SK-N-SH (cell line): ENCODE results near the gene HAND1. TPM values are rescaled to one million over a fixed set of nuclear protein-coding genes. Genes with fewer than 3 reads are reported as not detected.

Experiments
- CTCF ChIA-PET: fragments of 300-600, 350-600 bp; formaldehyde crosslinking; extraction: SDS; loops from one replicate; lab custom pipeline; 2021; lab: Yijun Ruan, JAX
- POLR2A ChIA-PET: fragments of 350-600 bp; sonication (Branson Sonifier 250); formaldehyde crosslinking; extraction: SDS; loops from one replicate; lab custom pipeline; 2020; ENCODE audit warnings: antibody characterized with exemption, inconsistent platforms; lab: Yijun Ruan, JAX
- DNase-seq: peaks from one replicate; pipeline ENCODE4 v3.0.0; 2012
- H2AFZ ChIP-seq: fragments of 200-600 bp; sonication (generic); 2 replicates; pipeline ENCODE4 v1.8.1; 2016; ENCODE audit warnings: antibody characterized with exemption, mild to moderate bottlenecking, low read depth
- H3F3A ChIP-seq: fragments of 200-600 bp; sonication (generic); replicated peaks from 2 replicates; pipeline ENCODE3; 2016; ENCODE audit warnings: antibody characterized with exemption, mild to moderate bottlenecking; ENCODE audit not compliant: insufficient read depth
- H3K27ac ChIP-seq, 2 experiments: fragments of 200-500 bp in 1 of 2; fragments of 200-600 bp in 1 of 2; sonication (Bioruptor generic) in 1 of 2; sonication (generic), shearing (Covaris generic) in 1 of 2; 2 replicates each; pipeline versions ENCODE4 v1.5.1 to v1.6.1; 2014 to 2016; ENCODE audit warnings: low read depth in 2 of 2, inconsistent platforms in 1 of 2, low read length in 1 of 2, mild to moderate bottlenecking in 1 of 2, mixed read lengths in 1 of 2
- H3K27me3 ChIP-seq: fragments of 200-600 bp; sonication (generic), shearing (Covaris generic); 2 replicates; pipeline ENCODE4 v1.6.1; 2016; ENCODE audit warnings: mixed run types; ENCODE audit not compliant: insufficient read depth
- H3K36me3 ChIP-seq, 2 experiments: fragments of 200-500 bp in 1 of 2; fragments of 200-600 bp in 1 of 2; sonication (Bioruptor generic) in 1 of 2; sonication (generic) in 1 of 2; replicated peaks in 1 of 2; 2 replicates each; pipeline versions ENCODE3 to v1.5.1; 2014 to 2016; ENCODE audit warnings: low read length in 1 of 2, mild to moderate bottlenecking in 1 of 2; ENCODE audit not compliant: insufficient read depth in 2 of 2, control insufficient read depth in 1 of 2
- H3K4me1 ChIP-seq, 2 experiments: fragments of 200-500 bp in 1 of 2; fragments of 200-600 bp in 1 of 2; sonication (Bioruptor generic) in 1 of 2; sonication (generic), shearing (Covaris generic) in 1 of 2; 2 replicates each; pipeline versions ENCODE4 v1.5.1 to v1.6.1; 2014 to 2016; ENCODE audit warnings: low read depth in 1 of 2, low read length in 1 of 2, mixed run types in 1 of 2; ENCODE audit not compliant: insufficient read depth in 2 of 2, control insufficient read depth in 1 of 2
- H3K4me2 ChIP-seq: fragments of 200-600 bp; sonication (generic), shearing (Covaris generic); 2 replicates; pipeline ENCODE4 v1.6.1; 2017; ENCODE audit warnings: mixed run types
- H3K4me3 ChIP-seq, 2 experiments: fragments of 200-500 bp in 1 of 2; fragments of 200-600 bp in 1 of 2; sonication (Bioruptor generic) in 1 of 2; sonication (generic), shearing (Covaris generic) in 1 of 2; 2 replicates each; pipeline versions ENCODE4 v1.5.1 to v1.8.1; 2014 to 2016; ENCODE audit warnings: low read depth in 2 of 2, inconsistent platforms in 1 of 2, low read length in 1 of 2, mild to moderate bottlenecking in 1 of 2, mixed read lengths in 1 of 2, moderate library complexity in 1 of 2
- H3K79me2 ChIP-seq: fragments of 200-600 bp; sonication (generic); 2 replicates; pipeline ENCODE4 v1.8.1; 2017; ENCODE audit warnings: mild to moderate bottlenecking; ENCODE audit not compliant: insufficient read depth
- H3K9ac ChIP-seq: fragments of 200-600 bp; sonication (generic); 2 replicates; pipeline ENCODE4 v1.6.1; 2017; ENCODE audit warnings: mixed run types
- H3K9me2 ChIP-seq: fragments of 200-600 bp; sonication (generic); 2 replicates; pipeline ENCODE4 v1.6.1; 2017; ENCODE audit warnings: mixed run types
- H3K9me3 ChIP-seq: fragments of 200-600 bp; sonication (generic); 2 replicates; pipeline ENCODE4 v1.6.1; 2017; ENCODE audit warnings: mixed run types, mild to moderate bottlenecking, moderate library complexity
- H4K20me1 ChIP-seq: fragments of 200-600 bp; sonication (generic); 2 replicates; pipeline ENCODE4 v1.6.1; 2017; ENCODE audit warnings: mild to moderate bottlenecking, mixed run types; ENCODE audit not compliant: insufficient read depth
- CHD2 ChIP-seq: fragments of 150-350 bp; IDR thresholded peaks from 2 replicates; pipeline ENCODE4 v1.6.1; 2018; ENCODE audit warnings: low read length; ENCODE audit not compliant: partially characterized antibody
- EP300 ChIP-seq, 2 experiments: IDR thresholded peaks; 2 replicates each; pipeline versions ENCODE4 v1.4.0 to v1.6.1; 2012; ENCODE audit warnings: borderline replicate concordance in 1 of 2, low read depth in 1 of 2, low read length in 1 of 2
- EZH2phosphoT487 ChIP-seq: fragments of 200-600 bp; sonication (generic); IDR thresholded peaks from 2 replicates; pipeline ENCODE4 v1.6.1; 2017; ENCODE audit warnings: low read depth, mixed run types, mild to moderate bottlenecking, antibody characterized with exemption, moderate library complexity, borderline replicate concordance
- FOSL2 ChIP-seq: IDR thresholded peaks from 2 replicates; pipeline ENCODE4 v1.4.0; 2012; ENCODE audit warnings: low read depth, mild to moderate bottlenecking, moderate library complexity, borderline replicate concordance
- FOXJ3 ChIP-seq: sonication (generic); formaldehyde crosslinking; IDR thresholded peaks from 2 replicates; pipeline ENCODE4 v1.5.1; 2020; ENCODE audit warnings: mild to moderate bottlenecking, missing genetic modification reagents
- GABPA ChIP-seq: IDR thresholded peaks from 2 replicates; pipeline ENCODE4 v1.4.0; 2012; ENCODE audit warnings: low read depth, mild to moderate bottlenecking
- GATA2 ChIP-seq: sonication (generic); formaldehyde crosslinking; IDR thresholded peaks from 2 replicates; pipeline ENCODE4 v1.5.0; 2020; ENCODE audit warnings: mild to moderate bottlenecking, missing genetic modification reagents
- JUND ChIP-seq: IDR thresholded peaks from 2 replicates; pipeline ENCODE4 v1.4.0; 2012
- MEF2A ChIP-seq: IDR thresholded peaks from 2 replicates; pipeline ENCODE4 v1.4.0; 2012; ENCODE audit warnings: low read depth, borderline replicate concordance
- MXI1 ChIP-seq: IDR thresholded peaks from 2 replicates; pipeline ENCODE4 v1.6.1; 2012; ENCODE audit warnings: mild to moderate bottlenecking, low read depth, low read length, improper control_type of control experiment
- NFIC ChIP-seq: IDR thresholded peaks from 2 replicates; pipeline ENCODE4 v1.4.0; 2012; ENCODE audit warnings: borderline replicate concordance
- POLR2AphosphoS5 ChIP-seq: IDR thresholded peaks from 2 replicates; pipeline ENCODE4 v1.6.1; 2012; ENCODE audit warnings: low read depth, low read length
- RAD21 ChIP-seq: IDR thresholded peaks from 2 replicates; pipeline ENCODE4 v1.6.1; 2012; ENCODE audit warnings: mild to moderate bottlenecking, low read length
- RCOR1 ChIP-seq: fragments of 150-350 bp; IDR thresholded peaks from 2 replicates; pipeline ENCODE4 v1.6.1; 2017; ENCODE audit warnings: antibody characterized with exemption, low read length
- RXRA ChIP-seq: IDR thresholded peaks from 2 replicates; pipeline ENCODE4 v1.4.0; 2012; ENCODE audit warnings: low read depth, mild to moderate bottlenecking, borderline replicate concordance
- SMC3 ChIP-seq: IDR thresholded peaks from 2 replicates; pipeline ENCODE4 v1.6.1; 2012; ENCODE audit warnings: low read depth, low read length, improper control_type of control experiment
- TAF1 ChIP-seq: IDR thresholded peaks from 2 replicates; pipeline ENCODE4 v1.6.1; 2012; ENCODE audit warnings: low read depth, mild to moderate bottlenecking, low read length, moderate library complexity, borderline replicate concordance
- TCF12 ChIP-seq: IDR thresholded peaks from 2 replicates; pipeline ENCODE4 v1.4.0; 2012
- TEAD4 ChIP-seq: IDR thresholded peaks from 2 replicates; pipeline ENCODE4 v1.4.0; 2012; ENCODE audit warnings: mild to moderate bottlenecking, borderline replicate concordance; ENCODE audit not compliant: insufficient read depth
- YY1 ChIP-seq: IDR thresholded peaks from 2 replicates; pipeline ENCODE4 v1.4.0; 2012; ENCODE audit warnings: low read depth, mild to moderate bottlenecking
- WGBS: methylation state at CpG from one replicate; pipeline ENCODE4 v1.1.6; 2017; ENCODE audit warnings: low lambda C conversion rate; 5-methylcytosine and 5-hydroxymethylcytosine counted together
- polyA plus RNA-seq, 3 experiments: library from polyadenylated mRNA; depleted of rRNA; stranded (reverse); fragments of >200 nt; gene quantifications; 2 replicates each; pipeline ENCODE4 v1.2.3, GENCODE V29; 2012
- TF ChIP-seq, protein P1 (sequence below): fragments of 200-600 bp; sonication (generic); IDR thresholded peaks from 2 replicates; pipeline ENCODE4 v1.6.1; 2017; ENCODE audit warnings: antibody characterized with exemption, mild to moderate bottlenecking, moderate library complexity
- TF ChIP-seq, protein P2 (sequence below): fragments of 150-350 bp; IDR thresholded peaks from 2 replicates; pipeline ENCODE4 v1.6.1; 2016; ENCODE audit warnings: mild to moderate bottlenecking, low read depth, low read length
- TF ChIP-seq, protein P3 (sequence below): IDR thresholded peaks from 2 replicates; pipeline ENCODE4 v1.4.0; 2012; ENCODE audit warnings: low read depth, borderline replicate concordance
- TF ChIP-seq, protein P4 (sequence below): IDR thresholded peaks from 2 replicates; pipeline ENCODE4; 2012
- TF ChIP-seq, protein P5 (sequence below): fragments of 150-350 bp; IDR thresholded peaks from 2 replicates; pipeline ENCODE4 v1.6.1; 2017; ENCODE audit warnings: antibody characterized with exemption, low read length, low read depth, borderline replicate concordance
- TF ChIP-seq, protein P6 (sequence below): IDR thresholded peaks from 2 replicates; pipeline ENCODE4 v1.4.0; 2012; ENCODE audit warnings: low read depth, borderline replicate concordance
- TF ChIP-seq, protein P7 (sequence below): IDR thresholded peaks from 2 replicates; pipeline ENCODE4 v1.4.0; 2012; ENCODE audit warnings: low read depth

Gene HAND1
- polyA plus RNA-seq, 1 of the 3 experiments (the other 2 are of a cell fraction), result 1.1 TPM

DNA sequence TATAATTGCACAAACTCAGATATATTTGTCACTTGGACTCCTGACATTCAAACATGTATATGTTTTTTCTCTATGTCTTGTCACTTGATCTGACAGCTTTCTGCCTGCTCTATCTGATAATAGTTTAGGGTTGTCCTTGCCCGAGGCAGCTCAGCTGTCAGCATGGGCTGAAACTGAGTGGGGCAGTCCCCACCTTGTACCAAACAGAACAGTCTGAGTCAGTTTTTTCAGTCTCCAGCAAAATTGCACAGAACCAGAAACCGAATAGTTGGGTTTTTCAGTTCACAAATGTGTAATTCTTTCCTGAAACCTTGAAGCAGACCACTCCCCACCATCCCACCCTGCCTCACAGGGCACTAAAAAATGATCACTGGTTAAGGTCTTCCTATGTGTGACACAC is 9.5 kb upstream of the HAND1 start:
- 17% methylated on average over 2 of the region's 2 CpGs for WGBS
- H3K4me3 ChIP-seq, result no peak overlapping the region
- H3K27ac ChIP-seq, result peak overlapping the region in 1 of 2 experiments; percentile 100; a peak in 2 of 4 replicates
- H2AFZ ChIP-seq, result no peak overlapping the region
- peaks cover 0 to 50% of the 10 kb centered on the region in 2 experiments; a peak in 2 of 4 replicates for H3K4me1 ChIP-seq
- ChIA-PET POLR2A (interaction anchor here (1.1 to 4.9 kb wide), 9 partner anchors 11 to 116 kb away, joined by 5 to 87 read pairs (median 9); partner anchors contain the start of gene HAND1), CTCF (interaction anchor here (0.9 to 6.6 kb wide), 7 partner anchors 13 to 144 kb away, joined by 5 to 93 read pairs (median 23); no protein-coding TSS in a partner anchor)
- no peaks in the 10 kb centered on the region for H3K36me3 ChIP-seq
- no peaks in the 10 kb centered on the region for H4K20me1 ChIP-seq
- H3K79me2 ChIP-seq, result no peaks in the 10 kb centered on the region
- H3K9me3 ChIP-seq, result no peaks in the 10 kb centered on the region
- peak; percentile 81 for DNase-seq
- H3K4me2 ChIP-seq, result no peak overlapping the region
- peaks cover 50% of the 10 kb centered on the region for H3K27me3 ChIP-seq
- no peaks in the 10 kb centered on the region for H3F3A ChIP-seq
- H3K9me2 ChIP-seq, result no peaks in the 10 kb centered on the region
- no peak overlapping the region for H3K9ac ChIP-seq
- TF ChIP-seq GABPA (no peak), TCF12 (peak; percentile 31; the same call in 1 of the 2 replicates), JUND (no peak), RAD21 (peak; percentile 33; the same call in 1 of the 2 replicates), POLR2AphosphoS5 (peak; percentile 34; the same call in 1 of the 2 replicates), MXI1 (peak; percentile 68; the same call in 1 of the 2 replicates), RCOR1 (peak; percentile 91), EZH2phosphoT487 (no peak), NFIC (no peak), EP300 (IDR thresholded peaks at IDR 0.05; ENCODE audit: borderline replicate concordance in 1 of 2, low read depth in 1 of 2, low read length in 1 of 2) (peak in 1 of 2 experiments; percentile 99; a peak in 2 of 4 replicates), GATA2 (CRISPR knock-in tag) (peak; percentile 99), TAF1 (no peak), MEF2A (no peak), YY1 (no peak), FOXJ3 (CRISPR knock-in tag) (peak; percentile 91), CHD2 (peak; percentile 90), SMC3 (peak; percentile 20; the same call in 1 of the 2 replicates), TEAD4 (no peak), FOSL2 (no peak), RXRA (no peak)
- TF ChIP-seq, protein P1, sequence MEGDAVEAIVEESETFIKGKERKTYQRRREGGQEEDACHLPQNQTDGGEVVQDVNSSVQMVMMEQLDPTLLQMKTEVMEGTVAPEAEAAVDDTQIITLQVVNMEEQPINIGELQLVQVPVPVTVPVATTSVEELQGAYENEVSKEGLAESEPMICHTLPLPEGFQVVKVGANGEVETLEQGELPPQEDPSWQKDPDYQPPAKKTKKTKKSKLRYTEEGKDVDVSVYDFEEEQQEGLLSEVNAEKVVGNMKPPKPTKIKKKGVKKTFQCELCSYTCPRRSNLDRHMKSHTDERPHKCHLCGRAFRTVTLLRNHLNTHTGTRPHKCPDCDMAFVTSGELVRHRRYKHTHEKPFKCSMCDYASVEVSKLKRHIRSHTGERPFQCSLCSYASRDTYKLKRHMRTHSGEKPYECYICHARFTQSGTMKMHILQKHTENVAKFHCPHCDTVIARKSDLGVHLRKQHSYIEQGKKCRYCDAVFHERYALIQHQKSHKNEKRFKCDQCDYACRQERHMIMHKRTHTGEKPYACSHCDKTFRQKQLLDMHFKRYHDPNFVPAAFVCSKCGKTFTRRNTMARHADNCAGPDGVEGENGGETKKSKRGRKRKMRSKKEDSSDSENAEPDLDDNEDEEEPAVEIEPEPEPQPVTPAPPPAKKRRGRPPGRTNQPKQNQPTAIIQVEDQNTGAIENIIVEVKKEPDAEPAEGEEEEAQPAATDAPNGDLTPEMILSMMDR, result no peak
- TF ChIP-seq, protein P2, sequence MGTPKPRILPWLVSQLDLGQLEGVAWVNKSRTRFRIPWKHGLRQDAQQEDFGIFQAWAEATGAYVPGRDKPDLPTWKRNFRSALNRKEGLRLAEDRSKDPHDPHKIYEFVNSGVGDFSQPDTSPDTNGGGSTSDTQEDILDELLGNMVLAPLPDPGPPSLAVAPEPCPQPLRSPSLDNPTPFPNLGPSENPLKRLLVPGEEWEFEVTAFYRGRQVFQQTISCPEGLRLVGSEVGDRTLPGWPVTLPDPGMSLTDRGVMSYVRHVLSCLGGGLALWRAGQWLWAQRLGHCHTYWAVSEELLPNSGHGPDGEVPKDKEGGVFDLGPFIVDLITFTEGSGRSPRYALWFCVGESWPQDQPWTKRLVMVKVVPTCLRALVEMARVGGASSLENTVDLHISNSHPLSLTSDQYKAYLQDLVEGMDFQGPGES, result no peak
- TF ChIP-seq, protein P3, sequence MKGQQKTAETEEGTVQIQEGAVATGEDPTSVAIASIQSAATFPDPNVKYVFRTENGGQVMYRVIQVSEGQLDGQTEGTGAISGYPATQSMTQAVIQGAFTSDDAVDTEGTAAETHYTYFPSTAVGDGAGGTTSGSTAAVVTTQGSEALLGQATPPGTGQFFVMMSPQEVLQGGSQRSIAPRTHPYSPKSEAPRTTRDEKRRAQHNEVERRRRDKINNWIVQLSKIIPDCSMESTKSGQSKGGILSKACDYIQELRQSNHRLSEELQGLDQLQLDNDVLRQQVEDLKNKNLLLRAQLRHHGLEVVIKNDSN, result no peak
- TF ChIP-seq, protein P4, sequence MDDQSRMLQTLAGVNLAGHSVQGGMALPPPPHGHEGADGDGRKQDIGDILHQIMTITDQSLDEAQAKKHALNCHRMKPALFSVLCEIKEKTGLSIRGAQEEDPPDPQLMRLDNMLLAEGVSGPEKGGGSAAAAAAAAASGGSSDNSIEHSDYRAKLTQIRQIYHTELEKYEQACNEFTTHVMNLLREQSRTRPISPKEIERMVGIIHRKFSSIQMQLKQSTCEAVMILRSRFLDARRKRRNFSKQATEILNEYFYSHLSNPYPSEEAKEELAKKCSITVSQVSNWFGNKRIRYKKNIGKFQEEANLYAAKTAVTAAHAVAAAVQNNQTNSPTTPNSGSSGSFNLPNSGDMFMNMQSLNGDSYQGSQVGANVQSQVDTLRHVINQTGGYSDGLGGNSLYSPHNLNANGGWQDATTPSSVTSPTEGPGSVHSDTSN, result no peak
- TF ChIP-seq, protein P5, sequence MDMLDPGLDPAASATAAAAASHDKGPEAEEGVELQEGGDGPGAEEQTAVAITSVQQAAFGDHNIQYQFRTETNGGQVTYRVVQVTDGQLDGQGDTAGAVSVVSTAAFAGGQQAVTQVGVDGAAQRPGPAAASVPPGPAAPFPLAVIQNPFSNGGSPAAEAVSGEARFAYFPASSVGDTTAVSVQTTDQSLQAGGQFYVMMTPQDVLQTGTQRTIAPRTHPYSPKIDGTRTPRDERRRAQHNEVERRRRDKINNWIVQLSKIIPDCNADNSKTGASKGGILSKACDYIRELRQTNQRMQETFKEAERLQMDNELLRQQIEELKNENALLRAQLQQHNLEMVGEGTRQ, result no peak
- TF ChIP-seq, protein P6, sequence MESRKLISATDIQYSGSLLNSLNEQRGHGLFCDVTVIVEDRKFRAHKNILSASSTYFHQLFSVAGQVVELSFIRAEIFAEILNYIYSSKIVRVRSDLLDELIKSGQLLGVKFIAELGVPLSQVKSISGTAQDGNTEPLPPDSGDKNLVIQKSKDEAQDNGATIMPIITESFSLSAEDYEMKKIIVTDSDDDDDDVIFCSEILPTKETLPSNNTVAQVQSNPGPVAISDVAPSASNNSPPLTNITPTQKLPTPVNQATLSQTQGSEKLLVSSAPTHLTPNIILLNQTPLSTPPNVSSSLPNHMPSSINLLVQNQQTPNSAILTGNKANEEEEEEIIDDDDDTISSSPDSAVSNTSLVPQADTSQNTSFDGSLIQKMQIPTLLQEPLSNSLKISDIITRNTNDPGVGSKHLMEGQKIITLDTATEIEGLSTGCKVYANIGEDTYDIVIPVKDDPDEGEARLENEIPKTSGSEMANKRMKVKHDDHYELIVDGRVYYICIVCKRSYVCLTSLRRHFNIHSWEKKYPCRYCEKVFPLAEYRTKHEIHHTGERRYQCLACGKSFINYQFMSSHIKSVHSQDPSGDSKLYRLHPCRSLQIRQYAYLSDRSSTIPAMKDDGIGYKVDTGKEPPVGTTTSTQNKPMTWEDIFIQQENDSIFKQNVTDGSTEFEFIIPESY, result no peak
- TF ChIP-seq, protein P7, sequence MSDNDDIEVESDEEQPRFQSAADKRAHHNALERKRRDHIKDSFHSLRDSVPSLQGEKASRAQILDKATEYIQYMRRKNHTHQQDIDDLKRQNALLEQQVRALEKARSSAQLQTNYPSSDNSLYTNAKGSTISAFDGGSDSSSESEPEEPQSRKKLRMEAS, result no peak
